Activated CD8-positive, alpha-beta memory T cell treated with anti-CD3 and anti-CD28 coated beads for 24 hours (primary cell): ENCODE results near the gene UBAP2.
"Not testable (repeated sequence)": the region's sequence is repeated elsewhere in the genome, so short reads cannot be mapped to it uniquely, and the experiment has no call there.

Source experiments
- DNase-seq: peaks from one replicate; pipeline ENCODE4 v3.0.0-alpha.2; 2020

Gene UBAP2

GRCh38 chr9:33962468-33962867 lies 86.2 kb downstream of the UBAP2 start:
- DNase-seq, result not testable (repeated sequence)

- no peak for DNase-seq
These were observed 89.0 kb downstream of the UBAP2 start for GRCh38 chr9:33959725-33960124.

DNA sequence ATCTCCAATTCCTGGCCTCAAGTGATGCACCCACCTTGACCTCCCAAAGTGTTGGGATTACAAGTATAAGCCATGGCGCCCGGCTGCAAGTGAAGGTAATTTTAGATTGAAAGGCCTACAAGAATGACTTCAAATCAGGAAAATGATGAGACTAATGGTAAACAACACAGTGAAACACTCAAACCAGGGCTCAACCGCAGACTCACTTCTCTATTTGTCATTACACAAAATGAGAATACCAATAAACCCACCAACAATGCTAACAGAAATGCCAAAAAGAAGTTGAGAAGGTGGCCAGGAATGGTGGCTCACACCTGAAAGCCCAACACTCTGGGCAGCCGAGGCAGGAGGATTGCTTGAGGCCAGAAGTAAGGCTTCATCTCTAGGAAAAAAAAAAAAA lies 92.1 kb downstream of the UBAP2 start:
- no peak for DNase-seq

- DNase-seq, result no peak
These were observed 96.6 kb downstream of the UBAP2 start for GRCh38 chr9:33952066-33952465.

DNA sequence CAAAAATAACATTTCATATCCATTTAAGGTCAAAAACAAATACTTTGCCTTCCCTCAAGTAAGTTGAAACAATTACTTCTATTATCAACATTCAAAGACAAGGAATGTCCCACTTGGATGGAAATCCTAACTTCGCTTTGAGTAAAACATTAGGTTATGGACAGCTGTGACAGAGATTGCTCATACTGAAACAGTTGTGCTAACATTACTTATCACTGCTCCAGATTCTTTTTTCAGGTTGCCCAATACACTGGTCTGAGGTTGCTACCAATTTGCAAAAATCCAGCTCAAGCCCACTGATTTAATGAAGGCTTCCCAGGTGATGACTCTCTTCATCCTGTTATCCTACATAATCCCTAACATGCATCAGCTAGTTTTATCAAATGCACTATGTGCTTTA lies 98.3 kb downstream of the UBAP2 start:
- no peak for DNase-seq

DNA sequence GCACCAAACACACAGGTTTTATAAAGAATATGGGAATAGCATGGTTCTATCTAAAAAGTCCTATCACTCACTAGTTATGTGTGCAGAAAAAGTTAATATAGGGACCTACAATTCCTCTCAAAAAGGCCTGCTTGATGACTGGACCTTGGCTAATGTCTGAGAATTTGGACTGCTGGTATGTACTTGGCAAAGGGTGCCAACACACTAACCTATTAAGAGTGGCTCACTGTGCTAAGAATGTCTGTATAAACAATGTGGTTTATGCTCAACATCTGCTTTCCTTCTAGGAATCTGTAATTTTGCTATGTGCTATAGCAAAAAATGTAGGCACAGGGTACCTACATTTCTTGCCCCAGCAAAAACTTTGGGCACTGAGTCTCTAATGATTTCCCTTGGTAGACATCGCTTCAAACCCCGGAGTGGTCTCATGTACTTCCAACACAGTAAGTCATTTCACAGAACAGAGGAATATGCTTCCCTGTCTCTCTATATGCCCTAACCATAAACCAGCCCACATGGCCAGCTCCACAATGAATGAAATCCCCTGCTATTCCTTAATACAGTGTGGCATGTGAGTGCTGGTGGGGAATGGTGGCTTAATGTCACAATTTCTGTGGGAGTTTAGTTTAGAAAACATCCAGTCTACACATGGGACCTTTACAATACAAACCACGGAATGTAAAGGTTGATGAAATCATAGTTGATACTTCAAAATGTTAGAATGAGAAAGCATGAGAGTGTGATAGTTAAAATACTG lies 101.7 kb downstream of the UBAP2 start:
- DNase-seq, result no peak

DNA sequence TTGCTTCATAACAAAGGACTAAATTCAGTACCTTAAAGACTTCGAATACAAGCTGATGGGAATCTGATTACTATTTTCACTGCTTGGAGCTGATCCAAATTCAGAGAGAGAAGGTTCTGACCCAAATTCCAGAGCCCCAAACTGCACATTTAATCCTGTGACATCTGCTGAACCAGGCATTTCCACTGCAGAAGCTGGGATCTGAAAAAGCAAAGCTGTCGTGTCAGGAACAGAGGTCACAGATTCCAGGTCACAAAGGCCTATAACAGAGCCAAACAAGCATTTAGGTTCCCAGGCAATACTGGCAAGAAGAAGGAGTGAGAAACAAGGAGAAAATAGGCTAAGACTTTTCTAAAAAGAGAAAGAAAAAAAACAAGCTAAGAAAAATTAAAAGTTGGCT lies 105.3 kb downstream of the UBAP2 start:
- DNase-seq, result no peak

- DNase-seq, result no peak
These were observed 106.1 kb downstream of the UBAP2 start for GRCh38 chr9:33942471-33943083.

DNA sequence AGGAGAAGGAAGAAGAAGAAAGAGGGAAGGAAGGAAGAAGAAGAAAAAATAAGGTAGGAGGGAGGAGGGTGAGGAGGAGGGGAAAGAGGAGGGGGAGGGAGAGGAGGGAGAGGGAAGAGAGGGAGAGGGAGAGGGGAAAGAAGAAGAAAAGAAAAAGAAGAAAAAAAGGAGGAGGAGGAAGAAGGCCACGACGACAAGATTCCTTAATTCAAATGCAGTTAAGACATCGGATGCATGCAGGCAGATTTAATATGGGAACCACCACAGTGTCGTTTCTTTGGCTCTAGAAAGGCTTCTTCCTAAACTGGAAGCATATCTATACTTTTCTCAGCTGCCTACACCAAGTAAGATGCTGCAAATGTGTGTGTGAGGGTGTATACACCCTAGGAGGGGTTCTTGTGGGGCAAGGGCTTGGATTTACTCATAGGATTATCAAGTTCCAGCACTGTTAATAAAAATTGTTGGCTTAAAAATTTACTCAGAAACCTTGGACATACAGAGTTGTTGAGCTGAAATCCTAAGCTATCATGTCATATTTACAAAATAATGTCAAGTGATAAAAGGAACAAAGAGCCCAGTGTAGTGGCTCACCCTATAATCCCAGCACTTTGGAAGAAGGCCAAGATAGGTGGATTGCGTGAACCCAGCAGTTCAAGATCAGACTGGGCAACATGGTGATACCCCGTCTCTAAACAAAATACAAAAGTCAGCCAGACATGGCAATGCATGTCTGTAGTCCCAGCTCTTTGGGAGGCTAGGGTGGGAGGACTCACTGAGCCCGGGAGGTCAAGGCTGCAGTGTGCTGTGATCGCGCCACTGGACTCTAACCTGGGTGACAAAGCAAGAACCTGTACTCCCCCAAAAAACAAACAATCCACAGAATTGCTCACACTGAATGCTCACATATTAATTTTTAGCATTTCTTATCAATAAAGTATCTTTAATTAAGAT lies 108.5 kb downstream of the UBAP2 start:
- DNase-seq, result no peak

GRCh38 chr9:33934188-33934878 lies 114.4 kb downstream of the UBAP2 start:
- no peak for DNase-seq

GRCh38 chr9:33932078-33932807 lies 116.4 kb downstream of the UBAP2 start:
- no peak for DNase-seq

GRCh38 chr9:33931326-33931725 lies 117.4 kb downstream of the UBAP2 start:
- no peak for DNase-seq

GRCh38 chr9:33927694-33928093 lies 121.0 kb downstream of the UBAP2 start:
- no peak for DNase-seq

DNA sequence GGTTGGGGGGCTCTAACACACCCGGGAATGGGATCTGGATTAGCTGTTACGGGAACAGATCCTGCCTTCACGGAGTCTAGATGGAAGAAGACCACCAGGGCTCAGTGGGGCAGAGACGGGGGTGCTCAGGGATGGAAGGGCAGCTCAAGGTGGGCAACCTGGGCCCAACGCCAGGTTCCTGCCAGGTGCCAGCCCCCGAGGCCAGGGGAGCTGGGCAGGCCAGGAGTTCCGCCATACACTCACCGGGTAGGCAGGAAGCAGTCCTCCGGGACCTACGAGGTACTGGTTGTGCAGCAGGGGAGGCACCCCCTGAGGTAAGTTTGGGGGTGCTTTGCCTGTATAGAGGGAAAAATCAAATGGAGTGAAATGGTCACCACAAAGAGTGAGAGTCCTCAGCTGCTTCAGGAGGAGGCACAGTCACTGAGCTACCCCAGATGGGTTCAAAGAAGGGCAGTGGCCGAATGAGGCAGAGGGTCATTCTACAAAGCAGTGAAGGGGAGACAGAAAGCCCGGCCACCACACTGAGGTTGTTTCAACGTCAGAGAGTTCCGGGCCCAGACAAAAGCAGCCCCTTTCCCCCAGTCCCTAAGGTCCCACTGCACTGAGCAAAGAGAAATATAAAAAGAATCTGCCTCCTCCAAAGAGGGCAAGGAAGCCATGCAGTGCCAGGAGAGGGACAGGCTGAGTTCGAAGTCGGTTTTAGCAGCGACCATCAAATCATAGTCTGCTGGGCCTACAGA lies 121.8 kb downstream of the UBAP2 start:
- DNase-seq, result no peak

DNA sequence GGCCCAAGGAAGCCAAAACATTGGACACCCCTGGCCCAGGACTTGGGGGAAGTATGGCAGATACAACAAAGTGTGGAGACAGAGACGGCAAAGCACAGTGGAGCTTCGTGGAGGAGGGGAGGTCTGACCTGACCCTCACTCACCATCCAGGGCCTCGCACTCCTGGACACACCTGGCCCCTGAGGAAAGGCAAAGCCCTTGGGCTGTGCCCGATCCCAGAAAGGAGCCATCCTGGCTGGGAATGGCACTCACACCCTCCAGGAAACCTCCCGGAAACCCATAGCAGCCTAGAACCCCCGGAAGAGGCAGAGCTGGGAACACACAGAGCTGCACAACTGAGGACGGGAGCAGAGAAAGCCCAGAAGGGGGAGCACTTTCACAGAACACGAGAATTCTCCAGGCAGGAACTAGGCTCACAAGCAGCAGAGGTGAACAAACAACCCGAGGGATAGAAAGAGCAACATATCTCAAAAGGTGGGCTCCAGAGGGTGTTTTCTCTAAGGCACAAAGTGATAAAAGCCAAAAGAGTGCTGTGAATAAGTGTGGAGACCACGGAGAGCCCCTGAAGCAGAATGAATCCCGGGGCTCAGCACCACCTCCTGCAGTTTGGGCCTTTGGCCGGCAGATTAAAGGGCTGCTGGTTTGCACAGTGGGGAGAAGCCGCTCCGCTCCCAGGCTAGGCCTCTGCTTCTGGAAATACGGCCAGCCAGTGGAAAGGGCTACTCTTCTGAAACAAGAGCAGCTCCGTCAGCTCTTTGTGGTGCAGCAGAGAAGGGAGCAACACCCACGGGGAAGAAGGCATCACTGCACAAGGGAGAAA lies 123.5 kb downstream of the UBAP2 start:
- no peak for DNase-seq

DNA sequence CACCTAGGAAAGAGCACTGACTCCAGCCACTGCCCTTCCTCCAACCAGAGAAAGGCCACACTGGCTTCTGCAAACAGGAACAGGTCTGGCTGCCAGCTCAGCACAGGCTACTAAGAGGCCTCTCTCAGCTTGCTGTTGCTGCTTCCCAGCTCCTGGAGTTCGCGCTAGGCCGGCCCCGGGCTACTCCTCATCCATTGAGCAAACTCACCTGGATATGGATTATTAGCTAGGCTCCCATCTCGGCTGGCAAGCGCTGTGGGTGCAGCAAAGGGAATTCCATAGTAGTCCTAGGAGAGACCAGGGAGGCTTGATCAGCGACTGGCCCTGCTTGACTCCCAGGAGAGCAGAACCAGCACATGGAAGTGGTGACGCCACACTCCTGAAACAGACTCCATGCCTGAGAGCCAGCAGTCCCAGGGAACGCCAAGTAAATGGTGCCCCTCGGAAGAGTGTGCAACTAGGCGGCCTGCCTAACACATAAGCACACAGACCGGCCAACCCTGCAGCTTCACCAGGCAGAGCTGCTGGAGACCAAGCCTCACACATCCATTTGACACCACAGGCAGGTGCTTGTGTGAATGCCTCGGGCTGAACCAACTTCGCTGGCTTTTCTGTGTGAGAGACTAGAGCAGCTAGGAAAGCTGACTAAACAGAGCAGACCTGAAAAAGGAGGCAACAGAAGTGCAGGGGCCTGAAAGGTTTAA lies 124.5 kb downstream of the UBAP2 start:
- no peak for DNase-seq

DNA sequence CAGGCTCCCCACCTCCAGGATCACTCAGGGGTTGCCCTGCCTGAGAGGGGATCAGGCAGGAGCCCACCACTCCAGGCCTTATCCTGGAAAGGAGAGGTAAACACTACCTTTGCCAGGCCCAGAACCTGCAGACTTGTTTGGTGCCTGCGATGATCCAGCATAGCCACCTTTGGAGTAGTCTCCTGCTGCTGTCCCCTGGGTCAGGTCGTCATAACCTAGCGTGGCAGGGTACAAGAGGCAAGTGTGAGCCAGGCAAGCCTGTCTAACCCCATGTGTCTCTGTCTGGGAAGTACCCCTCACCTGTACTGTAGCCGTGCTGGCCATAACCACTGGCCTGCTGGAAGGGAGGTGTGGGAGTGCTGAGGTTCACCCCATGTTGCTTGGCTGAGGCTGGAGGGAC lies 125.6 kb downstream of the UBAP2 start:
- no peak for DNase-seq

DNA sequence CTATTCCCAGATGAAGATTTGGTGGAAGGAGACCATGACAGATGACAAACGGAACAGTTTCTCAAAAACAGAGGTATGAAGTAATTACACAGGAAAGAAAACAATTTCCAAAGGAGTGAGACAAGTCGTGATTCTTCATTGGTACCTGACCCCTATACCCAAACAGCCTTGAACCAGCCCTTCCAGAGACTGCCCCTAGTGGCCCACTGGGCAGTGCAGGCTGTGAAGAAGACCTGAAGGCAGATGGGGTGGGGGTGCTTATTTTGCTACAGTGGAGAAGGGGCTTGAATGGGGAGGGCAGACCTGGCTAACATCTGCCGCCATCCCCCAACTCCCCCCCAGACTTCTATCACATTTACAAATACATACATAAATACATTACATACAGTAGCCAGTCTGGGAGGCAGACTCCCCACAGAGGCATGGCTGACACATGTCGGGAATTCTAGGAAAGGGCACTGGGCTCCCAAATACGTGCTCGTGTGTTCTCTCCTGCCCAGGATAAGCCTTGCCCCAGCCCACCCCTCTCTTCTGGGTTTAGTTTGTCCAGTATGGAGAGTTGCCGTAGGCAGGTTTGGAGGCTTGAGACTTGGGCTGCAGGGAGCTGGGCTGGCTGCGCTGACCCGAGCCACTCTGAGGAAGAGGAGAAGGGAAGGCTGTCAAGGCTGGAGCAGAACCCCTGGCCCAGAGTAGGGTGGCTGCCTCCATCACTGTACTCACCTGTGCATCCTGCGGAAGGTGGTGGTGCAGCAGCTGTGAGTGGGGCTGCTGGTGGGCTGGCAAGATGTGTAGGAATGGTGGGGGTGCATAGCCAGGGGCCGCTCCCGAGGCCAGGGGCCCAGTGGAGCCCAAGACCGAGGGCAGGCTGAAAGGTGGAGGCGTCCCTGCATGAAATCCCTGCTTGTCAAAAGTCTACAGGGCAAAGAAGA lies 126.5 kb downstream of the UBAP2 start:
- no peak for DNase-seq
